Psoas muscle (tissue), 8 donors: ENCODE data around the gene ARFGAP1. TPM values are rescaled to one million over a fixed set of nuclear protein-coding genes. Genes with fewer than 3 reads are reported as not detected.

Experiments used
- ATAC-seq, 4 donors: fragments of 200-7000 bp; cut with Tn5 transposase; one replicate each; pipeline ENCODE4 v1.9.1; 2020; ENCODE audit warnings: moderate library complexity in 3 of 4, mild to moderate bottlenecking in 2 of 4
- DNase-seq, 2 donors: peaks; one replicate each; pipeline ENCODE4 v3.0.0-alpha.2; 2020
- H3K27ac ChIP-seq: fragments of 200-600 bp; one replicate; pipeline ENCODE4 v1.8.0; 2022
- H3K27me3 ChIP-seq, 3 donors: fragments of 200-600 bp in 1 of 3; one replicate each; pipeline versions ENCODE4 v1.6.1 to v1.8.0; 2013 to 2022; ENCODE audit warnings: low read length in 2 of 3, mild to moderate bottlenecking in 2 of 3, moderate library complexity in 1 of 3; ENCODE audit not compliant: insufficient read depth in 3 of 3
- H3K36me3 ChIP-seq, 2 donors: fragments of 200-600 bp in 1 of 2; one replicate each; pipeline versions ENCODE4 v1.6.1 to v1.8.0; 2013 to 2022; ENCODE audit warnings: low read depth in 1 of 2, mild to moderate bottlenecking in 1 of 2, moderate library complexity in 1 of 2; ENCODE audit not compliant: insufficient read depth in 1 of 2
- H3K4me1 ChIP-seq: fragments of 200-600 bp; one replicate; pipeline ENCODE4 v1.8.0; 2022
- H3K4me3 ChIP-seq: fragments of 200-600 bp; one replicate; pipeline ENCODE4 v1.8.0; 2022; ENCODE audit warnings: mild to moderate bottlenecking
- H3K9me3 ChIP-seq: fragments of 200-600 bp; one replicate; pipeline ENCODE4 v1.8.0; 2022
- WGBS, 3 donors: extraction: QIAGEN DNeasy Blood & Tissue Kit; methylation state at CpG; one replicate each; pipeline versions ENCODE4 v1.1.6 to v1.1.7; 2013; 5-methylcytosine and 5-hydroxymethylcytosine counted together
- intact Hi-C, 2 donors: fragments of 100-400 bp; cut with DNase I; formaldehyde crosslinking; loops; one replicate each; pipeline versions ENCODE4 v1.11.0 to v1.14.2; 2022
- long read RNA-seq, 2 donors: library from polyadenylated mRNA; unstranded; transcript quantifications; one replicate each; pipeline ENCODE4 v2.0.0, GENCODE V29; 2021
- polyA plus RNA-seq, 3 donors: library from polyadenylated mRNA; stranded (reverse); fragments of 200-250 nt; gene quantifications; one replicate each; pipeline ENCODE4 v1.2.3, GENCODE V29; 2013
- total RNA-seq, 4 donors: library from RNA; stranded (reverse); fragmentation: NEBNext Ultra II Directional in 2 of 4; extraction: Animal tissue kit (Norgen Biotek cat#: 25700) in 2 of 4; gene quantifications; one replicate each; pipeline versions ENCODE4 v1.2.1 to v1.2.4, GENCODE V29; 2021 to 2023
- TF ChIP-seq, protein P1 (sequence below): fragments of 200-600 bp; IDR thresholded peaks from one replicate; pipeline ENCODE4 v1.8.0; 2022; ENCODE audit warnings: antibody characterized with exemption
- donor health status: healthy with polysubstance abuse.
- donor health status: DM: no; HTN: no; CAD: no; lungs with moderate emphysema.
- donor health status: Bipolar disorder and iron deficiency.
- donor health status: healthy.
- donor health status: DM: yes; HTN: yes; CAD: no.
- donor health status: DM: no; HTN: no; CAD: no.
- donor health status: DM: no; HTN: no; CAD: no.
- donor health status: DM: yes; HTN: yes; CAD: no.

ARFGAP1 gene
- total RNA-seq (10 to 100 TPM; 19.9 to 42.2 (median 25.5) TPM), polyA plus RNA-seq (10 to 100 TPM; 22.3 to 42.0 (median 30.4) TPM)
- long read RNA-seq, donor 1, partial matches to known transcripts, result 2 of 11 reads
- long read RNA-seq, donor 1, other reads (novel, unspliced or antisense), result 3 of 11 reads
- long read RNA-seq, donor 2, transcript ARFGAP1-203 (13 exons, 3,281 nt), result major isoform, 24 of 60 reads
- long read RNA-seq, donor 2, partial matches to known transcripts, result 20 of 60 reads
- long read RNA-seq, donor 2, other reads (novel, unspliced or antisense), result 11 of 60 reads

GRCh38 chr20:63272105-63273058 lies at the start of gene ARFGAP1:
TSS of gene ARFGAP1 (plus strand) at chr20:63272813. CDS start at chr20:63275581, 2,768 bp downstream.
- intact Hi-C loops, result loop anchor here in 1 of 2 donors (5.0 kb wide), 1 partner anchor 60 kb away; no protein-coding TSS in a partner anchor
- ATAC-seq, result peak; percentile 96 to 100 (median 98)
- peak within 1 kb of the TSS; percentile 60 for H3K27ac ChIP-seq
- WGBS, 3 donors, result 1 to 4% (median 2%) methylated on average over 53 to 97 of the region's 97 CpGs
- TF ChIP-seq, protein P1, sequence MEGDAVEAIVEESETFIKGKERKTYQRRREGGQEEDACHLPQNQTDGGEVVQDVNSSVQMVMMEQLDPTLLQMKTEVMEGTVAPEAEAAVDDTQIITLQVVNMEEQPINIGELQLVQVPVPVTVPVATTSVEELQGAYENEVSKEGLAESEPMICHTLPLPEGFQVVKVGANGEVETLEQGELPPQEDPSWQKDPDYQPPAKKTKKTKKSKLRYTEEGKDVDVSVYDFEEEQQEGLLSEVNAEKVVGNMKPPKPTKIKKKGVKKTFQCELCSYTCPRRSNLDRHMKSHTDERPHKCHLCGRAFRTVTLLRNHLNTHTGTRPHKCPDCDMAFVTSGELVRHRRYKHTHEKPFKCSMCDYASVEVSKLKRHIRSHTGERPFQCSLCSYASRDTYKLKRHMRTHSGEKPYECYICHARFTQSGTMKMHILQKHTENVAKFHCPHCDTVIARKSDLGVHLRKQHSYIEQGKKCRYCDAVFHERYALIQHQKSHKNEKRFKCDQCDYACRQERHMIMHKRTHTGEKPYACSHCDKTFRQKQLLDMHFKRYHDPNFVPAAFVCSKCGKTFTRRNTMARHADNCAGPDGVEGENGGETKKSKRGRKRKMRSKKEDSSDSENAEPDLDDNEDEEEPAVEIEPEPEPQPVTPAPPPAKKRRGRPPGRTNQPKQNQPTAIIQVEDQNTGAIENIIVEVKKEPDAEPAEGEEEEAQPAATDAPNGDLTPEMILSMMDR, result no peak
- peaks cover 0 to 25% (median 2%) of the 10 kb centered on the region in 3 donors for H3K27me3 ChIP-seq
- DNase-seq, result peak; percentile 93 to 96
- peak within 1 kb of the TSS; percentile 86 for H3K4me3 ChIP-seq
- H3K9me3 ChIP-seq, result no peaks in the 10 kb centered on the region
- peaks cover 20% of the 10 kb centered on the region for H3K4me1 ChIP-seq
- peaks cover 6 to 19% of the 10 kb centered on the region in 2 donors for H3K36me3 ChIP-seq

GRCh38 chr20:63223121-63223825 lies 49.3 kb upstream of the ARFGAP1 start:
- H3K4me3 ChIP-seq, result no peak overlapping the region
- no peaks in the 10 kb centered on the region for H3K9me3 ChIP-seq
- intact Hi-C loops, result loop anchor here in 1 of 2 donors (5.0 kb wide), 2 partner anchors 59 to 159 kb away; no protein-coding TSS in a partner anchor
- TF ChIP-seq, protein P1, result peak; percentile 64
- DNase-seq, result no peak
- no peaks in the 10 kb centered on the region for H3K36me3 ChIP-seq
- peaks cover 0 to 5% (median 2%) of the 10 kb centered on the region in 3 donors for H3K27me3 ChIP-seq
- 51 to 57% (median 52%) methylated on average over 12 of the region's 12 CpGs for WGBS, 3 donors
- H3K27ac ChIP-seq, result no peak overlapping the region
- ATAC-seq, result peak; percentile 41 to 57 (median 54)
- no peaks in the 10 kb centered on the region for H3K4me1 ChIP-seq

- H3K9me3 ChIP-seq, result no peaks in the 10 kb centered on the region
- H3K4me3 ChIP-seq, result no peak overlapping the region
- DNase-seq (no peak), ATAC-seq (no peak)
- no peaks in the 10 kb centered on the region for H3K36me3 ChIP-seq
- intact Hi-C loops, result loop anchor here in 1 of 2 donors (5.0 kb wide), 2 partner anchors 58 to 158 kb away; no protein-coding TSS in a partner anchor
- no peaks in the 10 kb centered on the region for H3K4me1 ChIP-seq
- no peak overlapping the region for H3K27ac ChIP-seq
- 72 to 77% (median 74%) methylated on average over 5 to 6 of the region's 6 CpGs for WGBS, 3 donors
- TF ChIP-seq, protein P1, result no peak
- peaks cover 0 to 10% (median 2%) of the 10 kb centered on the region in 3 donors for H3K27me3 ChIP-seq
Observed at GRCh38 chr20:63223826-63224207, 48.8 kb upstream of the ARFGAP1 start.

- Histone ChIP-seq H3K27ac (no peak overlapping the region), H3K4me3 (no peak overlapping the region), H3K9me3 (no peaks in the 10 kb centered on the region), H3K27me3 (peaks cover 0 to 17% (median 2%) of the 10 kb centered on the region in 3 donors), H3K4me1 (no peaks in the 10 kb centered on the region), H3K36me3 (no peaks in the 10 kb centered on the region)
- intact Hi-C loops, result loop anchor here in 1 of 2 donors (5.0 kb wide), 2 partner anchors 58 to 158 kb away; no protein-coding TSS in a partner anchor
- TF ChIP-seq, protein P1, result no peak
- no peak for DNase-seq
- peak in 1 of 4 donors; percentile 31 for ATAC-seq
- WGBS, 3 donors, result 22 to 29% (median 27%) methylated on average over 16 of the region's 16 CpGs
Observed at GRCh38 chr20:63224412-63225081, 48.1 kb upstream of the ARFGAP1 start.
